ENCODE results near the gene LRRTM3.

LRRTM3 gene

GRCh38 chr10:67075491-67075971, 149.7 kb downstream of the LRRTM3 start:
- H3K36me3 ChIP-seq (ENCODE audit: insufficient read depth): no peaks in the 10 kb centered on the region
- no peak overlapping the region for H2AFZ ChIP-seq (ENCODE audit: low read depth)
- H3K79me2 ChIP-seq (ENCODE audit: insufficient read depth, low read depth): no peaks in the 10 kb centered on the region
- TF ChIP-seq CTCF (conservative IDR thresholded peaks at IDR 0.05; ENCODE audit: low read depth, low read length): no peak
- H3K4me3 ChIP-seq (IDR thresholded peaks at IDR 0.05; ENCODE audit: insufficient read depth, low read depth, low read length): no peak overlapping the region
- H4K20me1 ChIP-seq (ENCODE audit: insufficient read depth): no peaks in the 10 kb centered on the region
- no peak overlapping the region for H3K27ac ChIP-seq
- H3K27me3 ChIP-seq (ENCODE audit: insufficient read depth, low read depth): no peaks in the 10 kb centered on the region
- H3K4me1 ChIP-seq (ENCODE audit: low read depth, poor library complexity, severe bottlenecking): no peaks in the 10 kb centered on the region
- no peak overlapping the region for H3K4me2 ChIP-seq
- no peak overlapping the region for H3K9ac ChIP-seq

DNA sequence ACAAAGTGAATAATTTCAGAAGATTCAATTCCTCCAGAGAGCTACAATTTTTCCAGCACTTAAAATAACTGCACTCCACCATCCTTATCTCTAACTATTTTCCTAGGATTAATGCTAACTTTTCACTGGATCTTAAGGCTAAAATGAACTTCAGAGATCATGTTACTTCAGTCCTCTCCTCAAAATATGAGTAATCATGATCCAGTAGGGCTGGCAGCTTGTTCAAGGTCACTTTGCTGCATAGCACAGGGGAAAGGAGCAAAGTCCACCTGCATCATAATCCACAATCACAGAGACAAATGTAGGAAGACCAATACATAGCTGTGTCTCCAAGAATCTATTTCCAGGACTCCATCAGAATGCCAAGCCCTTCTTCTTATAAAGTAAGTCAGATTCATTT, 150.3 kb downstream of the LRRTM3 start:
- Histone ChIP-seq H3K27me3 (ENCODE audit: insufficient read depth, low read depth) (no peaks in the 10 kb centered on the region), H3K27ac (no peak overlapping the region), H3K4me1 (ENCODE audit: low read depth, poor library complexity, severe bottlenecking) (no peaks in the 10 kb centered on the region), H3K36me3 (ENCODE audit: insufficient read depth) (no peaks in the 10 kb centered on the region), H3K4me2 (no peak overlapping the region), H3K4me3 (IDR thresholded peaks at IDR 0.05; ENCODE audit: insufficient read depth, low read depth, low read length) (no peak overlapping the region), H2AFZ (ENCODE audit: low read depth) (no peak overlapping the region), H3K9ac (no peak overlapping the region), H4K20me1 (ENCODE audit: insufficient read depth) (no peaks in the 10 kb centered on the region), H3K79me2 (ENCODE audit: insufficient read depth, low read depth) (no peaks in the 10 kb centered on the region)
- TF ChIP-seq CTCF (conservative IDR thresholded peaks at IDR 0.05; ENCODE audit: low read depth, low read length): no peak

GRCh38 chr10:67077376-67077775, 151.5 kb downstream of the LRRTM3 start:
- Histone ChIP-seq H2AFZ (ENCODE audit: low read depth) (no peak overlapping the region), H3K4me1 (ENCODE audit: low read depth, poor library complexity, severe bottlenecking) (no peaks in the 10 kb centered on the region), H3K9ac (no peak overlapping the region), H3K36me3 (ENCODE audit: insufficient read depth) (no peaks in the 10 kb centered on the region), H3K4me2 (no peak overlapping the region), H3K79me2 (ENCODE audit: insufficient read depth, low read depth) (no peaks in the 10 kb centered on the region), H3K4me3 (IDR thresholded peaks at IDR 0.05; ENCODE audit: insufficient read depth, low read depth, low read length) (no peak overlapping the region), H3K27ac (no peak overlapping the region), H4K20me1 (ENCODE audit: insufficient read depth) (no peaks in the 10 kb centered on the region), H3K27me3 (ENCODE audit: insufficient read depth, low read depth) (no peaks in the 10 kb centered on the region)
- TF ChIP-seq CTCF (conservative IDR thresholded peaks at IDR 0.05; ENCODE audit: low read depth, low read length): no peak

GRCh38 chr10:67079126-67079525, 153.3 kb downstream of the LRRTM3 start:
- H3K27ac ChIP-seq: no peak overlapping the region
- no peak overlapping the region for H2AFZ ChIP-seq (ENCODE audit: low read depth)
- H3K4me1 ChIP-seq (ENCODE audit: low read depth, poor library complexity, severe bottlenecking): no peaks in the 10 kb centered on the region
- H3K79me2 ChIP-seq (ENCODE audit: insufficient read depth, low read depth): no peaks in the 10 kb centered on the region
- H4K20me1 ChIP-seq (ENCODE audit: insufficient read depth): no peaks in the 10 kb centered on the region
- H3K4me2 ChIP-seq: no peak overlapping the region
- TF ChIP-seq CTCF (conservative IDR thresholded peaks at IDR 0.05; ENCODE audit: low read depth, low read length): no peak
- no peak overlapping the region for H3K4me3 ChIP-seq (IDR thresholded peaks at IDR 0.05; ENCODE audit: insufficient read depth, low read depth, low read length)
- no peaks in the 10 kb centered on the region for H3K27me3 ChIP-seq (ENCODE audit: insufficient read depth, low read depth)
- H3K36me3 ChIP-seq (ENCODE audit: insufficient read depth): no peaks in the 10 kb centered on the region
- H3K9ac ChIP-seq: no peak overlapping the region

Data from KMS-11 (cell line).